Erythroblast (primary cell): ENCODE measurements around the gene ZFYVE28.

Experiments used
- GATA1 ChIP-seq: IDR thresholded peaks from 2 replicates; pipeline ENCODE4 v1.6.1; 2011; ENCODE audit warnings: low read depth, mild to moderate bottlenecking, control low read depth, low read length, moderate library complexity
- POLR2A ChIP-seq: IDR thresholded peaks from 2 replicates; pipeline ENCODE4 v1.6.1; 2011; ENCODE audit warnings: mild to moderate bottlenecking, low read length

DNA sequence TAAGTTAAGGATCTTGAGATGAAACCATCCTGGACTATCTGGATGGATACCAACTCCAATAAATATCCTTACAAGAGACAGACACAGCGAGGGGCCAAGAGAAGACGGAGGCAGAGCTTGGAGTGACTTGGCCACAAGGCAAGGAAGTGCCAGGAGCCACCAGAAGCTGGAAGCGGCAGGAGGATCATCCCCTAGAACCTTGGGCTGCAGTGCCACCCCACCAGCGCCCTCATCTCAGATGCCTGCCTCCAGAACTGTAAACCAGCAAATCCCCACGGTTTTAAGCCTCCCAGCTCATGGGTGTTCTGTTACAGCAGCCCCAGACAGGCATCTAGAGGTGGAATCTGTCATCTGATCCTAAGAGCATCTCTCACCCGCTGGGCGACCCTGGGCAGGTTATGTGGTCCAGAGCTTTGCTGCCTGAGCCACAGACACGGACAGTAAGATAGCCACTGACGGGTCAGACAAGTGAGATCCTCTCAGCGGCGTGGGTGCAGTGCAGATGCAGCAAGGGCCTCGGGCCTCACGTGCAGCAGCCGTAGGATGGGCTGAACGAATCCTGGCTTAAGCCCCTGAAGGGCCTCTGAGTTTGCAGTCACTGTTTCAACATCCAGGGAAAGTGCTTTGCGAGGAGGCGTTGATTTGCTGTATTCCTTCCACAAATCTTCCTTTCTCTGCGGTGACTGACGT lies 131.4 kb downstream of the ZFYVE28 start:
- no peak for TF ChIP-seq POLR2A
- TF ChIP-seq GATA1 = no peak
